ENCODE results near the gene ENOX1.
"Not testable (repeated sequence)": the region's sequence is repeated elsewhere in the genome, so short reads cannot be mapped to it uniquely, and the experiment has no call there.

ENOX1 gene

DNA sequence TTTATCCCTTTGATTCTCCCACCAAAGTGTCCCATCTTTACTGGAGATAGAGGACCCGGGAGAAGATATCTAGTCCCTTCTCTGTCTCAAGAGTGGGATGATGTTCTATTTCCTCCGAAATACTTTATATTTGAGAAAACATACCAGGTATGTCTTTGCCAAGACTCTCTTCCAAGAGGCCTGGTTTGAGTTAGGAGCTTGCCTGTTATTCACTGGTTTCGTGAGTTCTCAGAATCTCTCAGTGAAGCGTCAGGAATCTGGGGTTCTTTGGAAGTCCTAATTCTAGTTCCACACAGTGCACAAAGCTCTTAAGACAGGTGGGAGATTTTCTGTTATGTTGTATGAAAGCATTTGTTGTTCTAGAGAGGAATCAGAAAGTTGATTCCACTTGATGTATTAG, 581.4 kb downstream of the ENOX1 start:
- DNase-seq (ENCODE audit: low read depth in 2 of 2) = no peak

- no peak for DNase-seq (ENCODE audit: low read depth in 2 of 2)
These were observed 582.2 kb downstream of the ENOX1 start for GRCh38 chr13:43204591-43204990.

DNA sequence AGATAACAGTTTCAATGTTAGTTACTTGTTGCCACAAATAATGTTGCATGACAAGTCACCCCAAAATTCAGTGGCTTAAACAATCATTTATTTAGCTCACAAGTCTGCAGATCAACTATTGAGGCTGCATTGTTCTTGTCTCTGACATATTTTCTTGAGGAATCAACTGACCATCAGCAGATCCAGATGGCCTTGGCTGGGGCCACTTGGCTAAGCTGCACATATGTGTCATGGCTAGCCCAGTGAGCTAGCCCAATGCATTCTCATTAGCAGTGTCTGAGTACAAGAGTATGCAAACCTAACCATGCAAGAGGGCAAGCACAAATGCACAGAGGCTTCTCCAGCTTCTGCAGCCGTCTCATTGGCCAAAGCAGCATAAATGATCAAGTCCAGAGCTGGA, 583.0 kb downstream of the ENOX1 start:
- no peak for DNase-seq (ENCODE audit: low read depth in 2 of 2)

- DNase-seq (ENCODE audit: low read depth in 2 of 2) = no peak
These were observed 586.0 kb downstream of the ENOX1 start for GRCh38 chr13:43200736-43201135.

DNA sequence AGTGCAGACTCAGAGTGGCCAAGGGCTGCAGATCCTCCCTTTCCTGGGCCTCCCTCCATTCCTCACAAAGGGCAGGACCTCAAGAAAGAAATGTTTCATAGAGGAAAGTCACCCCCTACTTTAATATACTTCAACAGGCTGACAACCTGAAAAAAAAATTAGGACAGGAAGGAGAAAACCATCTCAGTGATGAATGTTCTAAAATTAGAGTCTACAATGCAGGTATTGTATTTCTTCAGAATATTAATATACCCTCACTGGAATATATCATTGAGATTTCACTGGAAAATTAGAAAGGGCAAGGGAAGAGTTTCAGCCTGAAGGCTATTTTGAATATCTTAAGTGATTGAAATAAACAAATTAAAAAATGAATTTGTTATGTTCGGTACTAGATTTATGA, 586.5 kb downstream of the ENOX1 start:
- no peak for DNase-seq (ENCODE audit: low read depth in 2 of 2)

DNA sequence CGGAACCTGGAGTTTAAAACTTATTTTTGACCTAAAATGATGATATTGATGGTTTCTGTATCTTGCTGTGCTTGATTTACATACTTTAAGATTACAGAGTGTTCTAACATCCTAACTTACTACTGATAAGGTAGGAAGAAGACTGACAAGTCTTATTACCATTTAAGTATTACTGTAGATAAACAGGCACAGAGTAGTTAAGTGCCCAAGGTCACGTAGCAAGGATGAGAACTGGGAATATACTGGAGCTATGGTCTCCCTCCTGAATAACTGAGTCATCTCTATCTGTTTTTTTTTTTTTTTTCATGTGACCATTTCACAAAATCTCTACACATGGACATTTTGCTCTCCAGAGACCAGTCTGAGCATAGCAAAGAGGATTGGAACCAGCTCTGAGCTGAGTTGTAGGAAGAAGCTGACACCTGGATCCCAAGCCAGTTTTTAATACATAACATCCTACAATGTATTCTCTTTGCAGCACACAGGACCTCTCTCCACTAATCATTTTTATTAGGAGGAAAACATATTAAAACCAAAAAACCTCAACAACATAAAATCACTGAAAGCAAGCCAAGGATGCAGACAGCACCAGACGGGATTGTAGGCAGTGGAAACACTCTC, 589.9 kb downstream of the ENOX1 start:
- no peak for DNase-seq (ENCODE audit: low read depth in 2 of 2)

DNA sequence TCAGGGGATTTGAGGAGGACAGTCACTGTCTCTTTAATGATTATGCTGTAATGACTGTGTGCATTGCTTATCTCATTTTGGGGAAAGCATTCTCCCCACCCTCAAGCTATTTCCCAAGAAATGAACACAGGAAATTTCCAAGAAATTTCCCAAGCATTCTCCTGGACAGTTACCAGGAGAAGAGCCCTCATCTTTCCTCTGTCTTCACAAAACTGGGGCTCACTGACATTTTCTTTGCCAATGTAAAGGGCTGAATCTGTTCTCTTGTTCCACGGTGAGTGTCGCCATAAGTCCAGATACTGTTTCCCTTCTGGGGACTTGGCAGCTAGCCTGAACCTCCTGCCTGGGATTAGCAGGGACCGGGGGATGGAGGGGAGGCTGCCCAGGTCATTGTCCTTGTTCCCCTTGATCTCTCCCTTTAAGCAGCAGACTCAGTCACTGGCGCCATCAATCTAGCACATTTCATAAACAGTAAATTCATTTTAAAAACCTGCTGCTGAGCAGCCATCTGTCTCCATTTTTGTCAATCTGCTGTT, 590.6 kb downstream of the ENOX1 start:
- no peak for DNase-seq (ENCODE audit: low read depth in 2 of 2)

DNA sequence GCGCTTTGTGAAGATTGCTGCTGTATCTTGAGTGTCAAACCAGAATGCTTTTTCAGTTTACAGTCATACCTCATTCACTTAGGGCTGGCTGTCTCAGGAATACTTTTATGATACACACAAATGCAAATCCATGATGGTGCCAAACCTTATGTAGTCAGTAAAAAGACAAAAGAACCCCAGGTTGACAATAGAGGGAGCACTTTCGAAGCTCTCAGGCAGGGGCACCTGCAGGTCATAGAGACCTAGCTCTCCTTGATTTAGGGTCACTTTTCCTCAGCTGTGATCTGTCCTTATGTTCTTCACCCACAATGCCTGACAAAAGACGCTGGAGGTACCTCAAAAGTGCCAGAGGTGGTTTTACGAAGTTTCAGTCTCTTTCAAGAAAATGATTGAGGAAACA, 591.2 kb downstream of the ENOX1 start:
- no peak for DNase-seq (ENCODE audit: low read depth in 2 of 2)

- no peak for DNase-seq (ENCODE audit: low read depth in 2 of 2)
These were observed 591.7 kb downstream of the ENOX1 start for GRCh38 chr13:43195112-43195511.

DNA sequence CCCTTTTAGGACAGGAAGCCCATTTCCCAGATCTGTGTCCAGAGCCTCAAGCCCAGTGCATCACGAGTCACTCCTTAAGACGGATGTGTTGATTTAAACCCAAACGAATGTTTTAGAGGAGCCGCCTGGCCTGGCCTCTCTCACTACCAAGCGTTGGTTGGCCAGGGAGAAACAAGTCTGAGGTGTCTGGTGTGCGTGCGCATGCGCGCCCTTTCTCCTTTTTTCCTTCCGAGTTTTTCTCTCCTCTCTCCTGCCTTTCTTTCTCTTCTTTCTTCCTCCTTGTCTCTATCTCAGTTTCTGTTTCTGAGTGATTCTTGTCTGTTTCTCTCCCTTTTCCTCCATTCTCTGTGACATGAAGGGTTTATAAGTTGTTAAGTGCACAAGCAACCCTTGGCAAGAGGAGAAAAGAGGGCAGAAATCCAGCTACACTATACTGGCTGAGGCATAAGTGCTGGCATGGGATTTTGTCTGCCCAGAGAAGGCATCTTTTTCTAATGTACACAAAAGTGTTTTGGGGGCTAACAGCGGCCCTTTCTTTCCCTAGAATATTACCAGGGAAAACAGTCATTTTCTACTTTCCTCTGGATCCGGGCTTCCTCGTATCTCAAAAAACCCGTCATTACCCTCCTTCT, 592.9 kb downstream of the ENOX1 start:
- no peak for DNase-seq (ENCODE audit: low read depth in 2 of 2)

DNA sequence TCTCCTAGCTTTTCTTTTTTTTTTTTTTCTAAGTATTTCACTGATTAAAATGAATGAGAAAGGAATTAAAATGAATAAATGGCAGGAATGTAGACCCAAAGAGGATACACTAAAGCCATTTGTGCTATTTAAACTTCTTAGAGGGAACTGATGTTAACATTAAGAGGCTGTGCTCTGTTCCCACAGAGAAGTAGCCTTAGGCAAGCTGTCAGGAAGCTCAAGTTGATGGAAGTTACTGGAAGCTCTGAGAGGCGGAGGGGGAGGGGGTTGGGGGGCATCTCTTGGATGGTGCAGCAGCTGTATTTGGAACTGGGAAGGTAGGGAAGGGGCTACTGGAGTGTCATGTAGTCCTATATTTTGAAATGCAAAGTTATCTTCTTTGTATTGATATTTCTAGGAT, 595.2 kb downstream of the ENOX1 start:
- no peak for DNase-seq (ENCODE audit: low read depth in 2 of 2)

GRCh38 chr13:43185226-43185625, 601.5 kb downstream of the ENOX1 start:
- no peak for DNase-seq (ENCODE audit: low read depth in 2 of 2)

DNA sequence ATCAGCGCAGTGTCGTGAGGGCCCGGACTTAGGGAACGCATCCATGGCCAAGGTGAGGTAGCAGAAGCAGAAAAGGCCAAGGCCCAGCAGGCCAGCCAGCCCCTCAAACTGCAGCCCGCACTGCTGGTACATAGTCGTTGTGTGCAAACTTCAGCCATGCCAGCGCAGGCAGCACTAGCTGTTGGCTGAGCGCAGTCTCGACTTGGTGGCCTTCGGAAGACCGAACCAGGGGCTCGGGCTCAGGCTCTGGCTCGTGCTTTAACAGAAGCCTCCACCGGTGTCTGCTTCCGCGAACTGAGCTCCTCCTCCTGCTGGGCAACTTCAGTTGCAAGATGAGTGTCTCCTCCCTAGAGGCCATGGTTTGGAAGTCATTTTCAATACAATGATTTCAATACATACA, 605.9 kb downstream of the ENOX1 start:
- DNase-seq (ENCODE audit: low read depth in 2 of 2) = no peak

DNA sequence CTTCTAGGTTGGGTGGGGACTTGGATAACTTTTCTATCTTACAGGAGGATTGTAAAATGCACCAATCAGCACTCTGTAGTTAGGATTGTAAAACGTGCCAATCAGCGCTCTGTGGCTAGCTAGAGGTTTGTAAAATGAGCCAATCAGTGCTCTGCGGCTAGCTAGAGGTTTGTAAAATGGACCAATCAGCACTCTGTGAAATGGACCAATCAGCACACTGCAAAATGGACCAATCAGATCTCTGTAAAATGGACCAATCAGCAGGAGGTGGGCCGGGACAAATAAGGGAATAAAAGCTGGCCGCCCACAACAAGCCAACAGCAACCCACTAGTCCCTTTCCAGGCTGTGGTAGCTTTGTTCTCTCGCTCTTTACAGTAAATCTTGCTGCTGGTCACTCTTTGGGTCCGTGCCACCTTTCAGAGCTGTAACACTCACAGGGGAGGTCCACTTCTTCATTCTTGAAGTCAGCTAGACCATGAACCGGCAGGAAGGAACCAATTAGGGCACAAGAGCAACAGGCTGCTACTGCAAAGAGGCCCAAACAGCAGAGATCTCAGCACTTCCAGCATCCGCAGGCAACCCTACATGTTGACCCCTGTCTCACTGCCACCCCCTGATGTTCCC, 606.6 kb downstream of the ENOX1 start:
- DNase-seq (ENCODE audit: low read depth in 2 of 2) = no peak

DNA sequence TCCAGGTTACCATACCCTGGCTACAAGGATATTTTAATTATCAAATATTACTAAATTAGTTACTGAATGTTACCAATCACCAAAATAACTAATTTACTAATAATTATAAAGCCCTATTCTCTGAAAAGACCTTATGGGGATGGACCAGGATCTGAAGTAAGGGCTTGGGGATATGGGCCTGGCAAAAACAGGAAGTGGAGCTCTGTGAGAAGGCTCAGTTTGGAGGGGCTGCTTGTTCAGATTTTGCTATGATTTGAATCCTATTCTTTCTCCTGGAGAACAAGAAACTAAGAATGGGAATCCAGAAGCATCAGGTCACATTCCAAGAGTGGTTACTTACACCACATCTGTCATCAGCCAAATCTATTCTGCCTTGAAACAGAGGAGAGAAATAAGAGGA, 615.3 kb downstream of the ENOX1 start:
- DNase-seq (ENCODE audit: low read depth in 2 of 2) = no peak

DNA sequence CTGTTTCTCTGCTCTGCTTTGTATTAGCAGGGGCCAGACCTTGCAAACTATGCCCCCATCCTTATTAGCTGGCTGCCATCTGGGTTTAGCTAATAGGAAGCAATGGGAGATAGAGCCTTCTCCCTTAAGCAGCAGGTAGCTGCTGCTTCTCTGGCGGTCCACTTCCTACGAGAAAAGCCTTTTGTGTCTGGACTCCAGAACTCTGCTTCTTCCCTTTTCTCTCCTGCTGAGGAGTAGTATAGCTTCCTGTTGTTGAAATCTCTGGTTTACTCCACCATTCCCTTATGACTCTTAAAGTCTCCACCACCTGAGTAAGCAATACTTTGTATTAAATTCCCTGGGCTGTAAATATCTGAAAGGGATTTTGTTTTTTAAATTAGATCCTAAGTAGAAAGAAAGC, 616.3 kb downstream of the ENOX1 start:
- DNase-seq (ENCODE audit: low read depth in 2 of 2) = no peak

- not testable (repeated sequence) for DNase-seq (ENCODE audit: low read depth in 2 of 2)
These were observed 618.3 kb downstream of the ENOX1 start for GRCh38 chr13:43168434-43168833.

DNA sequence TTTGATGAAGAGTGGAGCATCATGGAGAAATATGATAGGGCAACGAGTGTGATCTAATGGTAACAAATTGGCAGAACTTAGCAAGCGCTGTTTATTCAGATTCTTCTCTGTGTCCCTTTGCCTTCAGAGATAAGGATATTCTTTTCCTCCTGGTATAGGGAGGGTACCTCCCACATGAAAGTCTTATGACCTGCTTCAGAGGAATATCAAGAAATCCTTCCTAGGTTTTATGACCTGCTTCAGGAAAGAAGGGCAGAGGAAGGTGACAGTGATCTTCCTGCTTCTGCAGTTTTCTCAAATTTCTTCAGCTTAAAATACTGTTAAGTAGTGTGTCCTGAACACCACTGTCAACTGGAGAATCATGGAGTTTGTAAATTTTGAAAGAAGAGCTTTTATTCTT, 619.0 kb downstream of the ENOX1 start:
- DNase-seq (ENCODE audit: low read depth in 2 of 2) = no peak

GRCh38 chr13:43166644-43167457, 619.9 kb downstream of the ENOX1 start:
- DNase-seq (ENCODE audit: low read depth in 2 of 2) = no peak

All from activated CD4-positive, alpha-beta T cell treated with anti-CD3 and anti-CD28 coated beads for 24 hours (primary cell).